Testis (tissue), 3 donors: ENCODE data around the gene MKX. TPM values are rescaled to one million over a fixed set of nuclear protein-coding genes. Genes with fewer than 3 reads are reported as not detected.

ENCODE experiments used
- DNase-seq: peaks from one replicate; pipeline ENCODE4 v3.0.0-alpha.2; 2019
- H3K27ac ChIP-seq, 2 donors: fragments of 200-600 bp; sonication (generic); one replicate each; pipeline ENCODE4 v1.5.1; 2019
- H3K27me3 ChIP-seq: fragments of 200-600 bp; sonication (generic); one replicate; pipeline ENCODE4 v1.5.1; 2019
- H3K36me3 ChIP-seq: fragments of 200-600 bp; sonication (generic); one replicate; pipeline ENCODE4 v1.5.1; 2017; ENCODE audit warnings: low read depth; ENCODE audit errors: missing control alignments
- H3K4me1 ChIP-seq: fragments of 200-600 bp; sonication (generic); one replicate; pipeline ENCODE4 v1.5.1; 2019
- H3K4me3 ChIP-seq, 2 donors: fragments of 200-600 bp; sonication (generic); one replicate each; pipeline ENCODE4 v1.5.1; 2017 to 2019
- H3K9me3 ChIP-seq: fragments of 200-600 bp; sonication (generic); one replicate; pipeline ENCODE4 v1.5.1; 2017
- CTCF ChIP-seq, 3 experiments: fragments of 450-650 bp in 2 of 3; fragments of 200-600 bp in 1 of 3; sonication (generic) in 1 of 3; IDR thresholded peaks; one replicate each; pipeline ENCODE4 v1.5.1; 2016 to 2019; ENCODE audit warnings: antibody characterized with exemption in 3 of 3, mild to moderate bottlenecking in 2 of 3, moderate library complexity in 1 of 3
- POLR2A ChIP-seq: fragments of 450-650 bp; IDR thresholded peaks from one replicate; pipeline ENCODE4 v1.6.1; 2017; ENCODE audit warnings: antibody characterized with exemption, mild to moderate bottlenecking, moderate library complexity
- WGBS, 2 donors: methylation state at CpG; one replicate each; pipeline ENCODE4 v1.1.5; 2018; 5-methylcytosine and 5-hydroxymethylcytosine counted together
- intact Hi-C: fragments of 100-400 bp; cut with DNase I; formaldehyde crosslinking; loops from one replicate; pipeline ENCODE4 v1.15.1; 2023; ENCODE audit warnings: low total_unique reads
- polyA plus RNA-seq: library from polyadenylated mRNA; stranded (reverse); fragments of 350-450 nt; fragmentation: Illumina TruSeq; extraction: RNeasy Lipid Tissue Mini Kit (QIAGEN cat#74804); gene quantifications from one replicate; pipeline ENCODE4 v1.2.3, GENCODE V29; 2014; ENCODE audit warnings: low read depth, low replicate concordance; ENCODE audit not compliant: insufficient read depth
- small RNA-seq, 2 donors: library from RNA; depleted of rRNA; stranded (forward); fragments of <200 nt; gene quantifications; one replicate each; pipeline ENCODE3, GENCODE V24; 2016
- total RNA-seq, 2 donors: library from RNA; depleted of rRNA; stranded (reverse); fragments of >200 nt; gene quantifications; one replicate each; pipeline ENCODE4 v1.2.3, GENCODE V29; 2016

Gene MKX
- total and polyA plus RNA-seq, 3 donors from 2014 or later: 1.1 to 4.2 (median 1.7) TPM

- intact Hi-C loops: no loop called here
- H3K27me3 ChIP-seq: no peaks in the 10 kb centered on the region
- no peak overlapping the region for H3K4me3 ChIP-seq
- no peaks in the 10 kb centered on the region for H3K9me3 ChIP-seq
- TF ChIP-seq POLR2A: no peak
- no peak for TF ChIP-seq CTCF (IDR thresholded peaks at IDR 0.05)
- no peaks in the 10 kb centered on the region for H3K36me3 ChIP-seq
- H3K4me1 ChIP-seq: no peaks in the 10 kb centered on the region
- H3K27ac ChIP-seq: no peak overlapping the region
- DNase-seq: peak; percentile 33
- 46 to 60% methylated on average over 6 of the region's 6 CpGs for WGBS, 2 donors
These were observed 118.7 kb downstream of the MKX start for GRCh38 chr10:27626890-27627289.

- no peak for DNase-seq
- 69 to 80% methylated on average over 10 of the region's 10 CpGs for WGBS, 2 donors
These were observed 120.0 kb downstream of the MKX start for GRCh38 chr10:27625452-27626211.

GRCh38 chr10:27624941-27625340, 120.7 kb downstream of the MKX start:
- Histone ChIP-seq H3K9me3 (no peaks in the 10 kb centered on the region), H3K36me3 (no peaks in the 10 kb centered on the region), H3K4me3 (no peak overlapping the region), H3K4me1 (no peaks in the 10 kb centered on the region), H3K27me3 (no peaks in the 10 kb centered on the region), H3K27ac (no peak overlapping the region)
- no peak for DNase-seq
- TF ChIP-seq CTCF (IDR thresholded peaks at IDR 0.05) (no peak), POLR2A (no peak)
- WGBS, 2 donors: 71 to 77% methylated on average over 9 of the region's 9 CpGs
- intact Hi-C loops: no loop called here

More at GRCh38 chr10:27625452-27626211, 120.0 kb downstream of the MKX start:
- TF ChIP-seq POLR2A: no peak
- TF ChIP-seq CTCF (IDR thresholded peaks at IDR 0.05): no peak
- Histone ChIP-seq H3K27me3 (no peaks in the 10 kb centered on the region), H3K4me3 (no peak overlapping the region), H3K4me1 (no peaks in the 10 kb centered on the region), H3K36me3 (no peaks in the 10 kb centered on the region), H3K9me3 (no peaks in the 10 kb centered on the region), H3K27ac (no peak overlapping the region)
- intact Hi-C loops: no loop called here

Small RNA genes within 50 kb of the gene (small RNA-seq; reads per million reads assigned to genes)
- 0 reads per million in 2 donors for gene RN7SKP132

Other genes with a start within 250 kb of the MKX start
- 10 to 100 TPM; 51.6 to 53.1 TPM for gene RAB18, start 241.5 kb downstream of the MKX start, total RNA-seq
- gene RAB18, start 241.5 kb downstream of the MKX start, polyA plus RNA-seq: 99.8 TPM